SW480 (cell line): Measurements from ENCODE around the gene MT3.

ENCODE experiments used
- DNase-seq: peaks from one replicate; pipeline ENCODE4 v3.0.0-alpha.2; 2016; ENCODE audit warnings: low spot score

MT3 gene

GRCh38 chr16:56631197-56631596, 41.9 kb downstream of the MT3 start:
- DNase-seq = no peak

- no peak for DNase-seq
Measured at GRCh38 chr16:56631832-56632155, 42.5 kb downstream of the MT3 start.

- DNase-seq = no peak
Measured at GRCh38 chr16:56632156-56632847, 43.0 kb downstream of the MT3 start, which contains the start of gene MT1M. Gene MT1M (plus strand): TSS chr16:56632659. CDS start chr16:56632732, 73 bp downstream.

- no peak for DNase-seq
Measured at GRCh38 chr16:56632848-56633365, 43.6 kb downstream of the MT3 start.

- DNase-seq = no peak
Measured at GRCh38 chr16:56633535-56633934, 44.2 kb downstream of the MT3 start.

- no peak for DNase-seq
Measured at GRCh38 chr16:56634715-56635440, 45.5 kb downstream of the MT3 start.

- DNase-seq = no peak
Measured at GRCh38 chr16:56635441-56635967, 46.2 kb downstream of the MT3 start.

GRCh38 chr16:56636616-56637413, 47.5 kb downstream of the MT3 start:
- peak; percentile 52 for DNase-seq

GRCh38 chr16:56637814-56638750, 48.8 kb downstream of the MT3 start, which contains the start of gene MT1A:
Gene MT1A (plus strand): TSS chr16:56638666. CDS start chr16:56638739, 73 bp downstream.
- DNase-seq = peak; percentile 24

- no peak for DNase-seq
Measured at GRCh38 chr16:56639045-56639444, 49.7 kb downstream of the MT3 start.

GRCh38 chr16:56640076-56640475, 50.7 kb downstream of the MT3 start:
- DNase-seq = no peak
